ENCODE data around the gene CPLX1. TPM values are rescaled to one million over a fixed set of nuclear protein-coding genes. Genes with fewer than 3 reads are reported as not detected.

CPLX1 gene
- total RNA-seq, 2 donors from 2014 or later = 0.85 to 1.2 TPM

DNA sequence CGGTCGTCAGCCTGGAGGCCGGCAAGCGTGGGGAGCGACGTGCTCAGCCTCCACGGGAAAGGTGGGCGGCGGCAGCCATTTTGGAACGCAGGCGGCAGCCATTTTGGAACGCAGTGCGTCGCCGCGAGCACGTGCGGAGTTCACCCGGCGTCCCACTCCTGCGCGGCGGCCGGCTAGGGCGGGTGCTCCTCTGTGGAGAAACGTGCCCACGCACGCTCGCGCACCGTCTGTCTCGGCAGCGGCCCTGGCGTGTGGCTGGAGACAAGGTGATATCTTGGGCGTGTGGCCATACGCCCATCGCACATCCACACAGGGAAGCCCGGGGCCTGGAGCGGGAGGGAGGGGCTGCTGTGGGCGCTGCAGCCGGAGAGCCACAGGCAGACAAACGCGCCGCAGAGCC, 21.1 kb downstream of the CPLX1 start:
- Histone ChIP-seq H3K27me3 (replicated peaks; ENCODE audit: insufficient read depth) (no peaks in the 10 kb centered on the region), H3K4me1 (ENCODE audit: control insufficient read depth in 1 of 2, low read depth in 2 of 2) (no peaks in the 10 kb centered on the region), H3K9me3 (no peaks in the 10 kb centered on the region), H3K36me3 (no peaks in the 10 kb centered on the region), H3K27ac (no peak overlapping the region), H3K4me3 (no peak overlapping the region)
- DNase-seq (ENCODE audit: low spot score) (no peak), ATAC-seq (ENCODE audit: insufficient number of reproducible peaks, low FRiP score, low read depth) (no peak)
- TF ChIP-seq, protein P1, sequence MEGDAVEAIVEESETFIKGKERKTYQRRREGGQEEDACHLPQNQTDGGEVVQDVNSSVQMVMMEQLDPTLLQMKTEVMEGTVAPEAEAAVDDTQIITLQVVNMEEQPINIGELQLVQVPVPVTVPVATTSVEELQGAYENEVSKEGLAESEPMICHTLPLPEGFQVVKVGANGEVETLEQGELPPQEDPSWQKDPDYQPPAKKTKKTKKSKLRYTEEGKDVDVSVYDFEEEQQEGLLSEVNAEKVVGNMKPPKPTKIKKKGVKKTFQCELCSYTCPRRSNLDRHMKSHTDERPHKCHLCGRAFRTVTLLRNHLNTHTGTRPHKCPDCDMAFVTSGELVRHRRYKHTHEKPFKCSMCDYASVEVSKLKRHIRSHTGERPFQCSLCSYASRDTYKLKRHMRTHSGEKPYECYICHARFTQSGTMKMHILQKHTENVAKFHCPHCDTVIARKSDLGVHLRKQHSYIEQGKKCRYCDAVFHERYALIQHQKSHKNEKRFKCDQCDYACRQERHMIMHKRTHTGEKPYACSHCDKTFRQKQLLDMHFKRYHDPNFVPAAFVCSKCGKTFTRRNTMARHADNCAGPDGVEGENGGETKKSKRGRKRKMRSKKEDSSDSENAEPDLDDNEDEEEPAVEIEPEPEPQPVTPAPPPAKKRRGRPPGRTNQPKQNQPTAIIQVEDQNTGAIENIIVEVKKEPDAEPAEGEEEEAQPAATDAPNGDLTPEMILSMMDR (IDR thresholded peaks at IDR 0.05) = no peak

GRCh38 chr4:803884-804283, 22.0 kb downstream of the CPLX1 start:
- H3K9me3 ChIP-seq = no peaks in the 10 kb centered on the region
- TF ChIP-seq, protein P1 (IDR thresholded peaks at IDR 0.05) = no peak
- no peak overlapping the region for H3K27ac ChIP-seq
- H3K4me3 ChIP-seq = no peak overlapping the region
- no peak for ATAC-seq (ENCODE audit: insufficient number of reproducible peaks, low FRiP score, low read depth)
- no peak for DNase-seq (ENCODE audit: low spot score)
- no peaks in the 10 kb centered on the region for H3K36me3 ChIP-seq
- no peaks in the 10 kb centered on the region for H3K27me3 ChIP-seq (replicated peaks; ENCODE audit: insufficient read depth)
- no peaks in the 10 kb centered on the region for H3K4me1 ChIP-seq (ENCODE audit: control insufficient read depth in 1 of 2, low read depth in 2 of 2)

DNA sequence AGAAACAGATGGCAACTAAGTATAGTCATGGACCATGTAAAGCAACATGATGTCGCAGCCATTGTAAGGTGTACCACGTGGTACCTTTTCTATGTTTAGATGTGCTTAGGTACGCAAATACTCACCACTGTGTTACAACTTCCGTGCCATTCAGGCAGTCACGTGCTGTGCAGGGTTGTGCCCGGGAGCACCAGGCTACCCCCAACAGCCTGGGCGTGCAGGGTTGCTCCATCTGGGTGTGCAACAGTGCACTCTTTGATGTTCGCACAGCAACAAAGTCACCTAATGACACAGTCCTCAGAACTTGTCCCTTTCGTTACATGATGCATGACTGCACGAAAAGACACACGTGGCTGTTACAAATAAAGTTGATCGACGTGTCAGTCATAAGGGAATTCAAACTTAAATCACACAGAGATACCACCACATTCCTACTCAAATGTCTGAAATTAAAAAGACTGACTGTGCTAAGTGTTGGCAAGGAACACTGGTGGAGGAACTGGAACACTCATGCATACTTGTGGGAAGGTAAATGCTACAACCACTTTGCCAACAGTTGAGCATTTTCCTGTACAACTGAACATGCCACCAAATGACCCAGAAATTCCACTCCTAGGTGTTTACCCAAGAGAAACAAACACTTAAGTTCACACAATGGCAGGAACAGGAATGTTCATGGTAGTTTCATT, 24.3 kb downstream of the CPLX1 start:
- Histone ChIP-seq H3K9me3 (no peaks in the 10 kb centered on the region), H3K27ac (no peak overlapping the region), H3K36me3 (no peaks in the 10 kb centered on the region), H3K4me1 (ENCODE audit: control insufficient read depth in 1 of 2, low read depth in 2 of 2) (no peaks in the 10 kb centered on the region), H3K27me3 (replicated peaks; ENCODE audit: insufficient read depth) (no peaks in the 10 kb centered on the region), H3K4me3 (no peak overlapping the region)
- DNase-seq (ENCODE audit: low spot score) (no peak), ATAC-seq (ENCODE audit: insufficient number of reproducible peaks, low FRiP score, low read depth) (no peak)
- TF ChIP-seq, protein P1 (IDR thresholded peaks at IDR 0.05) = no peak

DNA sequence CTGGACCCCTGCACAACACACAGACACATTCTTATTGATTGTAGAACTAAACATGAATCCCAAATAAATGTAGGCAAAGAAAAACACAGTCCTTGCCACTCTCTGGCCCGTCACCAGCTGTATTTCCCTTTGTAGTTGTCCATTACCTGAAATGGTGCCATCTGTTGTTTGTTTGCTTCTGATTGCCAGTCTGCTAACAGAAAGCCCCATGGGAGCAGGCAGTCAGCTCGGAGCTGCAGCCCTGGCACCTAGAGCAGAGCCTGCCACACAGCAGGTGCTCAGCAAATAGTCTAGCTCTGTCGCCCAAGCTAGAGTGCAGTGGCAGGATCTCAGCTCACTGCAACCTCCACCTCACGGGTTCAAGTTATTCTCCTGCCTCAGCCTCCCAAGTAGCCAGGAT, 28.9 kb downstream of the CPLX1 start:
- Histone ChIP-seq H3K27me3 (replicated peaks; ENCODE audit: insufficient read depth) (peaks cover 11% of the 10 kb centered on the region), H3K4me1 (ENCODE audit: control insufficient read depth in 1 of 2, low read depth in 2 of 2) (peaks cover 2 to 16% of the 10 kb centered on the region in 2 donors), H3K36me3 (no peaks in the 10 kb centered on the region), H3K27ac (no peak overlapping the region), H3K4me3 (no peak overlapping the region), H3K9me3 (no peaks in the 10 kb centered on the region)
- ATAC-seq (ENCODE audit: insufficient number of reproducible peaks, low FRiP score, low read depth) (no peak), DNase-seq (ENCODE audit: low spot score) (no peak)
- TF ChIP-seq, protein P1 (IDR thresholded peaks at IDR 0.05) = no peak

DNA sequence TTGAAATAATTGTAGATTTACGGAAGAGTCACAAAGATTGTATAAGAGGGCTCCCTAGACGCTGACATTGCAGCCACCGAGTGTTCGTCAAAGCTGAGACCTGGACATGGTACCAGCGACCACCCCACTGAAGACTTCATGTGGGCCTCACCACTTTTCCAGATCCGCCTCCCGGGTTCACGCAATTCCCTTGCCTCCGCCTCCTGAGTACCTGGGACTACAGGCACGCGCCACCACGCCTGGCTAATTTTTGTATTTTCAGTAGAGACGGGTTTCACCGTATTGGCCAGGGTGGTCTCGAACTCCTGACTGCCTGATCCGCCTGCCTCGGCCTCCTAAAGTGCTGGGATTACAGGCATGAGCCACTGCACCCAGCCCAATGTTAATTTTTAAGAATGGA, 29.7 kb downstream of the CPLX1 start:
- H3K36me3 ChIP-seq = no peaks in the 10 kb centered on the region
- no peak overlapping the region for H3K27ac ChIP-seq
- peaks cover 11% of the 10 kb centered on the region for H3K27me3 ChIP-seq (replicated peaks; ENCODE audit: insufficient read depth)
- no peaks in the 10 kb centered on the region for H3K9me3 ChIP-seq
- peaks cover 3 to 21% of the 10 kb centered on the region in 2 donors for H3K4me1 ChIP-seq (ENCODE audit: control insufficient read depth in 1 of 2, low read depth in 2 of 2)
- ATAC-seq (ENCODE audit: insufficient number of reproducible peaks, low FRiP score, low read depth) (no peak), DNase-seq (ENCODE audit: low spot score) (no peak)
- H3K4me3 ChIP-seq = no peak overlapping the region
- TF ChIP-seq, protein P1 (IDR thresholded peaks at IDR 0.05) = no peak
